ENCODE measurements around the gene MATK. TPM values are rescaled to one million over a fixed set of nuclear protein-coding genes. Genes with fewer than 3 reads are reported as not detected.

The MATK gene
- total and polyA plus RNA-seq, 10 of the 15 experiments (the other 5 are each of a cell fraction or from before 2014, with no cell fraction given): 0.24 to 2.2 (median 1.1) TPM; not detected in 2

- no peak overlapping the region for H3K4me3 ChIP-seq
- in situ Hi-C loops (cut with MboI) (no loop called here), intact Hi-C loops (cut with micrococcal nuclease; ENCODE audit: unreplicated experiment) (no loop called here)
- POLR2A ChIA-PET: no interaction called here
- DNase-seq (ENCODE audit: low read depth, low spot score) (no peak), ATAC-seq (no peak), FAIRE-seq (no peak)
- 86% methylated on average over 46 of the region's 53 CpGs for WGBS (ENCODE audit: insufficient coverage, insufficient replicate concordance, low lambda C conversion rate, missing lambda C conversion rate)
- H3K9me3 ChIP-seq (replicated peaks; ENCODE audit: control insufficient read depth, insufficient read depth, low read length): no peaks in the 10 kb centered on the region
- H2AFZ ChIP-seq (ENCODE audit: control insufficient read depth, low read depth, low read length): no peak overlapping the region
- no peak overlapping the region for H3K9ac ChIP-seq (ENCODE audit: control insufficient read depth, insufficient read depth, low read length)
- no peak overlapping the region for H3K4me2 ChIP-seq (ENCODE audit: control insufficient read depth, insufficient read depth)
- SMC1A ChIA-PET (ENCODE audit: uncharacterized antibody, unreplicated experiment): no interaction called here
- no peaks in the 10 kb centered on the region for H4K20me1 ChIP-seq (ENCODE audit: control insufficient read depth, insufficient read depth)
- H3K4me1 ChIP-seq (ENCODE audit: control insufficient read depth, insufficient read depth, low read length): no peaks in the 10 kb centered on the region; the same call in 1 of the 2 replicates
- RAD21 ChIA-PET (ENCODE audit: unreplicated experiment): no interaction called here
- no peak overlapping the region for H3K27ac ChIP-seq (ENCODE audit: control insufficient read depth, insufficient read depth)
- H3K36me3 ChIP-seq (ENCODE audit: control insufficient read depth in 2 of 2, insufficient read depth in 2 of 2, low read length in 1 of 2): peaks cover 0 to 18% of the 10 kb centered on the region in 2 experiments; a peak in 2 of 4 replicates
- BruUV-seq (replicated peaks): no TSS peak
- H3K79me2 ChIP-seq (ENCODE audit: control insufficient read depth, insufficient read depth, low read length): no peaks in the 10 kb centered on the region
- CTCF ChIA-PET: no interaction called here
- TF ChIP-seq SMAD1 (IDR thresholded peaks at IDR 0.05; ENCODE audit: low read depth, partially characterized antibody) (no peak), ZNF217 (IDR thresholded peaks at IDR 0.05) (no peak), TBL1XR1 (IDR thresholded peaks at IDR 0.05; ENCODE audit: low read depth, low read length) (no peak), STAT1 (conservative IDR thresholded peaks at IDR 0.05) (no peak)
- H3K27me3 ChIP-seq (replicated peaks in 1 of 2; ENCODE audit: control insufficient read depth in 2 of 2, insufficient read depth in 2 of 2, low read length in 1 of 2): no peaks in the 10 kb centered on the region
Measured at GRCh38 chr19:3770136-3770999, 15.8 kb downstream of the MATK start.

- no TSS peak for BruUV-seq (replicated peaks)
- ChIA-PET POLR2A (interaction anchor here (0.6 kb wide), 1 partner anchor 9 kb away, joined by 7 read pairs; no protein-coding TSS in a partner anchor), RAD21 (ENCODE audit: unreplicated experiment) (no interaction called here), SMC1A (ENCODE audit: uncharacterized antibody, unreplicated experiment) (no interaction called here), CTCF (interaction anchor here (1.3 kb wide), 1 partner anchor 52 kb away, joined by 3 read pairs; no protein-coding TSS in a partner anchor)
- ATAC-seq (no peak), FAIRE-seq (no peak), DNase-seq (ENCODE audit: low read depth, low spot score) (no peak)
- Histone ChIP-seq H3K9ac (ENCODE audit: control insufficient read depth, insufficient read depth, low read length) (no peak overlapping the region), H3K4me1 (ENCODE audit: control insufficient read depth, insufficient read depth, low read length) (no peaks in the 10 kb centered on the region; the same call in 1 of the 2 replicates), H3K4me3 (no peak overlapping the region), H2AFZ (ENCODE audit: control insufficient read depth, low read depth, low read length) (no peak overlapping the region), H3K36me3 (ENCODE audit: control insufficient read depth in 2 of 2, insufficient read depth in 2 of 2, low read length in 1 of 2) (peaks cover 0 to 18% of the 10 kb centered on the region in 2 experiments; a peak in 2 of 4 replicates), H3K79me2 (ENCODE audit: control insufficient read depth, insufficient read depth, low read length) (no peaks in the 10 kb centered on the region), H3K27ac (ENCODE audit: control insufficient read depth, insufficient read depth) (no peak overlapping the region), H3K27me3 (replicated peaks in 1 of 2; ENCODE audit: control insufficient read depth in 2 of 2, insufficient read depth in 2 of 2, low read length in 1 of 2) (no peaks in the 10 kb centered on the region), H3K9me3 (replicated peaks; ENCODE audit: control insufficient read depth, insufficient read depth, low read length) (no peaks in the 10 kb centered on the region), H3K4me2 (ENCODE audit: control insufficient read depth, insufficient read depth) (no peak overlapping the region), H4K20me1 (ENCODE audit: control insufficient read depth, insufficient read depth) (no peaks in the 10 kb centered on the region)
- in situ Hi-C loops (cut with MboI) (no loop called here), intact Hi-C loops (cut with micrococcal nuclease; ENCODE audit: unreplicated experiment) (no loop called here)
- WGBS (ENCODE audit: insufficient coverage, insufficient replicate concordance, low lambda C conversion rate, missing lambda C conversion rate): 87% methylated on average over 15 of the region's 17 CpGs
- no peak for TF ChIP-seq RBBP5 (conservative IDR thresholded peaks at IDR 0.05)
- TF ChIP-seq ZNF687 (IDR thresholded peaks at IDR 0.05): no peak
- no peak for TF ChIP-seq MEF2A (IDR thresholded peaks at IDR 0.05; ENCODE audit: insufficient read depth, low read depth, low read length)
- no peak for TF ChIP-seq EP300 (IDR thresholded peaks at IDR 0.05; ENCODE audit: borderline replicate concordance in 1 of 2, control insufficient read depth in 1 of 2, low read depth in 2 of 2, low read length in 2 of 2)
- TF ChIP-seq, protein P1, sequence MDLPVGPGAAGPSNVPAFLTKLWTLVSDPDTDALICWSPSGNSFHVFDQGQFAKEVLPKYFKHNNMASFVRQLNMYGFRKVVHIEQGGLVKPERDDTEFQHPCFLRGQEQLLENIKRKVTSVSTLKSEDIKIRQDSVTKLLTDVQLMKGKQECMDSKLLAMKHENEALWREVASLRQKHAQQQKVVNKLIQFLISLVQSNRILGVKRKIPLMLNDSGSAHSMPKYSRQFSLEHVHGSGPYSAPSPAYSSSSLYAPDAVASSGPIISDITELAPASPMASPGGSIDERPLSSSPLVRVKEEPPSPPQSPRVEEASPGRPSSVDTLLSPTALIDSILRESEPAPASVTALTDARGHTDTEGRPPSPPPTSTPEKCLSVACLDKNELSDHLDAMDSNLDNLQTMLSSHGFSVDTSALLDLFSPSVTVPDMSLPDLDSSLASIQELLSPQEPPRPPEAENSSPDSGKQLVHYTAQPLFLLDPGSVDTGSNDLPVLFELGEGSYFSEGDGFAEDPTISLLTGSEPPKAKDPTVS (IDR thresholded peaks at IDR 0.05; ENCODE audit: low read depth, low read length): no peak
- TF ChIP-seq ATF7 (IDR thresholded peaks at IDR 0.05; ENCODE audit: low read depth): no peak
- TF ChIP-seq PML (IDR thresholded peaks at IDR 0.05; ENCODE audit: low read length): no peak
- TF ChIP-seq GABPA (IDR thresholded peaks at IDR 0.05; ENCODE audit: low read depth): no peak
Measured at GRCh38 chr19:3769494-3769893, 16.7 kb downstream of the MATK start.

All from GM12878 (cell line).